Esophagus squamous epithelium (tissue), 4 donors: Measurements from ENCODE around the gene C1QTNF1.

Experiments used
- POLR2A ChIP-seq, 4 donors: fragments of 450-650 bp; IDR thresholded peaks; one replicate each; pipeline ENCODE4 v1.6.1; 2017; ENCODE audit warnings: antibody characterized with exemption in 4 of 4, mild to moderate bottlenecking in 4 of 4, moderate library complexity in 3 of 4
- TF ChIP-seq, protein P1 (sequence below), 6 experiments: fragments of 450-650 bp in 4 of 6; fragments of 200-600 bp in 2 of 6; sonication (generic) in 2 of 6; IDR thresholded peaks; one replicate each; pipeline ENCODE4 v1.5.1; 2016 to 2019; ENCODE audit warnings: antibody characterized with exemption in 6 of 6, mild to moderate bottlenecking in 4 of 6, moderate library complexity in 4 of 6

DNA sequence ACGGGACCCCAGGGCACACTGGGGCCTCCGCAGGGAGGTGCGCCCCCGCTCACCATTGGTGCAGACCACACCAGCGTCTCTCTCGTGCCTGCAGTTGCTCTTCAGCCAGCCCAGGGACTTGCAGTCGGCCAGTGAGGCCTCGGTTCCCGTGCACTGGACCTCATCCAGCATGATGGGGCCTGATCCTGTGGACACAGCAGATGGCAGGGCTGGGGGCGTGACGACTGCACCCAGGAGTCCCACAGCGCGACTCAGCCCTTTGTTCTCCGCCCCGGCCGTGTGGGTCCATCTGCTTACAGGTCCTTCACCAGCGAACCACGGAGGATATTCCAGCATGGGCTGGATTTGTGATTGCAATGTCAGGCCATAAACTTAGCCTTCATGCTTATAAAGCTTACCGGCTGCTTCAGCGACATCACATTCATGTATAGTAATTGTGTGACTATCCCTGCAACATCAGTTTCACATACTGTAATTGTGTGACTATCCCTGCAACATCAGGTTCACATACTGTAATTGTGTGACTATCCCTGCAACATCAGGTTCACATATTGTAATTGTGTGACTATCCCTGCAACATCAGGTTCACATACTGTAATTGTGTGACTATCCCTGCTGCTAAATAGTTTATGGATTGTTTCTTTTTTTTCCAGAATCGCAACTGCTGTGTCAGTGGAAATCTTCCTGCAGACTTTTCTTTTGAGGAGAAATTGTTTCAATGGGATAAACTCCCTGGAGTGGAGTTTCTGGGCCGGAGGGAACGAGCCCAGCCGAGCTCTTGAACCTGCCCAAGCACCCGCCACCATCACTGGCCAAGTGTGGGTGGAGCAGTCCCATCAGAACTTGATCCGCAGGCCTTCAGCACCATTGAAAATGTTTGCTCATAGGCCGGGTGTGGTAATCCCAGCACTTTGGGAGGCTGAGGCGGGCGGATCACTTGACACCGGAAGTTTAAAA lies 49.1 kb upstream of the C1QTNF1 start:
- TF ChIP-seq, protein P1, sequence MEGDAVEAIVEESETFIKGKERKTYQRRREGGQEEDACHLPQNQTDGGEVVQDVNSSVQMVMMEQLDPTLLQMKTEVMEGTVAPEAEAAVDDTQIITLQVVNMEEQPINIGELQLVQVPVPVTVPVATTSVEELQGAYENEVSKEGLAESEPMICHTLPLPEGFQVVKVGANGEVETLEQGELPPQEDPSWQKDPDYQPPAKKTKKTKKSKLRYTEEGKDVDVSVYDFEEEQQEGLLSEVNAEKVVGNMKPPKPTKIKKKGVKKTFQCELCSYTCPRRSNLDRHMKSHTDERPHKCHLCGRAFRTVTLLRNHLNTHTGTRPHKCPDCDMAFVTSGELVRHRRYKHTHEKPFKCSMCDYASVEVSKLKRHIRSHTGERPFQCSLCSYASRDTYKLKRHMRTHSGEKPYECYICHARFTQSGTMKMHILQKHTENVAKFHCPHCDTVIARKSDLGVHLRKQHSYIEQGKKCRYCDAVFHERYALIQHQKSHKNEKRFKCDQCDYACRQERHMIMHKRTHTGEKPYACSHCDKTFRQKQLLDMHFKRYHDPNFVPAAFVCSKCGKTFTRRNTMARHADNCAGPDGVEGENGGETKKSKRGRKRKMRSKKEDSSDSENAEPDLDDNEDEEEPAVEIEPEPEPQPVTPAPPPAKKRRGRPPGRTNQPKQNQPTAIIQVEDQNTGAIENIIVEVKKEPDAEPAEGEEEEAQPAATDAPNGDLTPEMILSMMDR (IDR thresholded peaks at IDR 0.05) = no peak
- no peak for TF ChIP-seq POLR2A (IDR thresholded peaks at IDR 0.05)
